AG20443 (cell line): ENCODE measurements around the gene PPP2R2B.
"Not testable (repeated sequence)": the region's sequence is repeated elsewhere in the genome, so short reads cannot be mapped to it uniquely, and the experiment has no call there.

Source experiments
- DNase-seq: peaks from one replicate; pipeline ENCODE4 v3.0.0; 2012; ENCODE audit warnings: low spot score, mixed read lengths

The PPP2R2B gene

DNA sequence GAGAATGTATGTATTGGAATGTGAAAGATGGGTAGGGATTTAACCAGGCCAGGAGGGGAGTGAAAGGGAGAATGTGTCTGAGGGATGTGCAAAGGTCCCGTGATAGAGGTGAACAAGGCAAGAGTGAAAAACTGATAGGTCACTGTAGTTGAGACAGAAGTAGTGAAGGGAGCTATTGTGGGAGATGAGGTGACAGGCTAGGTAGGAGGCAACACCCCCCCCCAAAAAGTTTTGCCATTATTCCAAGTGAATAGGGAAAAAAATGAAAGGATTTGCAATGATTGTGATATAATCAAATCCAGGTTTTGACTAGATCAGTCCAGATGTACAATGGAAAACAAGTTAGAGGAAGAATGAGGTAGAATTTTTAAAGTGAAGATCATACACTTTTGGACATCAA, 226.0 kb downstream of the PPP2R2B start:
- no peak for DNase-seq

DNA sequence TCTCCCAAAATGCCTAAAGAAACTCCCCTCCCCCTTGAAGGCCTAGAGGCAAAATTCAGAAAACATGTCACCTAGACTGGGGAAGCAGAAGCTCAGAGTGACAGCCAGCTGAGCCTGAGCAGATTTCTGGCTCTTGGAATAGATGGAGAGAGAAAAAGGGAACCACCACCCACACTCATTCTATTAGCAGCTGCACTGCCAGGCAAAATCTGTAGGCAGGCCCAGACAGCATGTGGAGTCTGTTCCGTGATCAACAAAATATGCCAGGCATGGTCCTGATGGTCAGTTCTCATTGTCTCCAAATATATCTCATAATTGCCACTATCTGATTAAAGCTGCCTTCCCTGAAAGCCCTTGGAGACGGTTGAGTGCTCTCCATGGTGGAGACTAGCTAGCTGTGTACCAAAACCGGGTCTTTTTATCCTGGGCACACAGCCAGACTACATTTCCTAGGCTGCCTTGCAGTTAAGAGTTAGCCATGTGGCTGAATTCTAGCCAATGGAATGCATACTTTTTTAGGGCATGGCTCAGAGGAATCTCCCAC, 230.8 kb downstream of the PPP2R2B start:
- DNase-seq, result no peak

DNA sequence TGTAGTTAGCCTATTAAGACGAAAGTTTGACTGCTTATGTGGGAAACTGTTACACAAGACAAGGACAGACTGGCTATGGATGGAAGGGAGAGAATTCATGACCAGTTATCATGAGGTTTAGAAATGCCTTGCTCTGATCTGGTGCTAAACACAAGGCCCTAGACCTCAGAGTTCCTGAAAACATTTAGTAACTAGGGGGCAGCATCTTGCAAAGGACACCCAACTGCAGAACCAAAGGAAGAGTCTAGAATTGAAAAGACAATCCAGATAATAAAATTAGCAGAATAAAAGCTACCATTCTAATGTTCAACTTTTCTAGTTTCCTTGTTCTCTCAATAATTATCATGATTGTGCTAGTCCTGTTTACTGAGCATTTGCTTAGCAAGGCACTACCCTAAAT, 232.1 kb downstream of the PPP2R2B start:
- no peak for DNase-seq

DNA sequence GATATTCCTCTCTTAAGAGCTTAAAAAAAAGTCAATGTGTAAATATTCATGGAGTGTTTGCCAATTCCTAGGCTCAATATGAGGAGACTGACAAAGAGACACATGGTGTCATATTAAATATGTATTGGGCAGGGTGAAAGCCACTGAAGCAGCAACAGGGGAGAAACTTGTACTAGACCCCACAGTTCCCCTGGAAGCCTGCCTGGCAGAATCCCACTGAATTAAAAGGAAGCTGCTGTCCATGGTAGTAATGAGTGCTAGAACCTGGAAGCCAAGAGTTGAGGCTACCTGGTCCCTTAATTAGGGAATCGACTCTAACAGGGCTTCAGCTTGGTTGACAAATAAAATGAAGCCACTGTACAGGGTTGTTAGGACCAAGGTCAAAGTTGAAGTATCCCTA, 233.2 kb downstream of the PPP2R2B start:
- no peak for DNase-seq

DNA sequence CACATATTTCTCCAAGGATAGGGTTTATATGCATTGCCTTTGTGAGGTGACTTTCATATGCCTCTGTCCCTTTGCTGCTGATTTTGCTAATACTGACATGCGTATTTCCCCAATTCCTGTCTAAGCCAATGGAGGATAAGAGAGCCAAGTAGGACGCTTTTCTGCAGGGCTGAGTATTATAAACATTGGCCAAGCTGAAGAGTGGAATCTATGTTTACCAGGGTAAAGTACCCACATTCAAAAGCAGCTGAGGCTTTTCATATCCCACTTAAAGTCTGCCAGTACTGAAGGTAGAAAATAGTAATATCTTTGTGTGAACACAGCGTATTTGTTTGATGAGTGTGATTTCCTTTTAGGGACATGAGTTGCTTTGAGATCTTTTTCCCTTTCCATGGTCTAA, 233.7 kb downstream of the PPP2R2B start:
- no peak for DNase-seq

DNA sequence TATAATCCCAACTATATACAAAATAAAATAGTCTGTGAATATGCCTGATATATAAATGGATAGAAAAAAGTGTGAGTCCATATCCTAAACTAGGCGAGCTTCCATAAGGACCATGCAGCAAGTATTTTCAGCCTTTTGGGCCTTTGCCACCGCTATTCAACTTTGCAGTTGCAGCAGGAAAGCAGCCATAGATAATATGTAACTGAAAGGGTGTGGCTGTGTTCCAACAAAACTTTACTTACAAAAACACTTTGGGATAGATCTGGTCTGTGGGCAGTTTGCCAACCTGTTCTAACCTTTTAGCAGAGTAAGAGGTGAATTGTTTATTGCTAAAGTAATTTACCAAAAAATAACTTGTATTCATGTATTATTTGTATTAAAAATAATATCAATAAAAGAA, 234.8 kb downstream of the PPP2R2B start:
- DNase-seq, result no peak

DNA sequence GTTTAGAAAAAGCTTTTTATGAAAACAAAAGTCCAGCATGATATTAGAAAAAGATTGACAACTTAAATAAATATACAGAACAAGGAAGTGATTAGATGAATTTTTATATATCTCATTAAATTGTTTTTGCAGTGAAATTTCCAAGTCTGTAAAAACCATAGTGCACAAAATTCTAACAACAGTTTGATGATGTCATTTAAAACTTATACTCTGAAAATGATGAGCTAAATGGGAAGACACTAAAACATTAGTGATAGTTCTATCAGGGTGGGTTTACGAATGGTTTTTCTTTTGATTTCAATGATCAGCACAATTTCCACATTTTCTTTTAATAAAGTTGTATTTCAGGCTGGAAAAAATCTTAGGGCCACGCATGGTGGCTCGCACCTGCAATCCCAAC, 236.1 kb downstream of the PPP2R2B start:
- DNase-seq, result no peak

DNA sequence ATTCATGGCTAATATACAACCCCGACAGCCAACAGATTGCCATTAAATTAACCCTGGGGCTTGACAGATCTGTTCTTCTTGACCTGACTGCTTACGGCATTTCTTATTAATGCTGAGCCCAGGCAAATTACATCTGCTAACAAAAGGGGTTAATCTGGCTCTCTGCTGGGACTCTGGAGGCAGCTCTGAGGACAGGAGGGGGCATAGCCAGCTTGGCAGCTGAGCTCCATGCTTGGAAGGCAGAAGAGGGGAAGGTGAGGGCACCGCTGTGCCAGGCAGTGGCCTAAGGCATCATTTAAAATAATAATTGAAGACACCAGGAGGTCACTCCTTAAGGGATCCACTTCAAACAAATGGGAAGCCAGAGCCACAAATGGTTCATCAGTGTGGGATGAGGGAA, 236.6 kb downstream of the PPP2R2B start:
- DNase-seq, result no peak

DNA sequence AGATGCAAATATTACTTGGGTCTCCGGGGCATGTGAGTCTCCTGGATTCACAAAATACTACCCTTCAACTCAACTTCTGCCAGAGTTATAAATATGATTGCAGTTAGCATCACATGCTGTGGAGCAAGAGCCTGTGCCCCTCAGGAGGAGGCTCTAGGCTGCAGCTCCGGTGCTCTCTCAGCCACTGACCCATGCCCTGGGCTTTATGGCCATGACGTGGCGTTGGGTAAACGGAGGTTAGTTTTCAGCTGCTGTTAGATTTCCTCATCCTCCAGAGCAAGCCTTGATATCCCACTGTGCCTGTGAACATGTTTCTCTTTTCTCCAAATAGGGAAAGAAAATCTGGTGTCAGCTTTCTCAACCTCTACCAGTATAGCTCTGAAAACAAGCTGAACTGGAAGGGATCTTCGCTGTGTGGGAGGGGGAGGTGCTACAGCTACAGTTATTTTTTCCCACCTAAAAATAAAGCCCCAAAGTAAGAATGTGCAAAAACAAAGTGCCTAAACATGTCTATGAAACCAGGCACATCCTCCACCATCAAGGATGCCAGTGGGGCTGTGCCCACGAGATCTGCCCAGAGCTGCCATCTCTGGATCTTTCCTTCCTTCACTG, 238.2 kb downstream of the PPP2R2B start:
- no peak for DNase-seq

DNA sequence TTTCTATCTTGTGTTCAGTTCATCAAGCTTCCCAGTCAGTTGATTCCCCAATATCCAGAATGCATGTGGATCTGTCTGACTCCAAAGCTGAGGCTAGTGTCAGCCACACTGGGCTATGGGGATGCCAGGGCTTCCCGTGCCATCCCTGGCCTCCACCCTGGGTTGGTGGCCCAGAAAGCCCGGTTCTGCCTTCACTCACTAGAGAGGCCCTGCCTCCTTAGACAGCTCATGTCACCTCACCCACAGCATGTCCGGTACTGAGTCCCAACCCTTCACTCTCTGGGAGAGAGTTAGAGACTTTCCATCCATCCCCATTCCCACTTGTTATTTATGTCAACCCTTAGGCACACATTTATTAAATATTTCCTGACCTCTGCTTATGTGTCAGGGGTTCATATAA, 243.1 kb downstream of the PPP2R2B start:
- DNase-seq, result no peak

DNA sequence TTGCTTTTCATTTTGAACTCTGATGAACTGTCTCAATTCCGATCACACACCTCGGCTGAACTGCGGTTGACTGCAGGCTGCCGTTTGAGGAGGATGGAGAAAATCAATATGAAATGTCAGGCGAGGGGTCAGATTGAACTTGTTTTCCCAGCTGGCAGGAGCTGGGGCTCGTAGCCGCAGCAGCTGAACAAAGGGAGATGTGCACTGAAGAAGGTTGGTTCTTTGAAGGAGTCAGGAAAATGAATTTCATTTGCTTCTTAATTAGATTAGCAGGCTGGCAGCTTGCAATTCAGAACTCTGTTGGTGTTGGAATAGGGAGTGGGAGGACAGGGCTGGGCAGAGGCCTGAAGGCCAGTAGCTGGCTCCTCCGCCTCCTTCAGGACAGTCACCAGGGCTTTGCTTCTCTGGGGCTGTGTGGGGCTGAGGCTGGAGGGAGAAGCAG, 245.2 kb downstream of the PPP2R2B start:
- no peak for DNase-seq

DNA sequence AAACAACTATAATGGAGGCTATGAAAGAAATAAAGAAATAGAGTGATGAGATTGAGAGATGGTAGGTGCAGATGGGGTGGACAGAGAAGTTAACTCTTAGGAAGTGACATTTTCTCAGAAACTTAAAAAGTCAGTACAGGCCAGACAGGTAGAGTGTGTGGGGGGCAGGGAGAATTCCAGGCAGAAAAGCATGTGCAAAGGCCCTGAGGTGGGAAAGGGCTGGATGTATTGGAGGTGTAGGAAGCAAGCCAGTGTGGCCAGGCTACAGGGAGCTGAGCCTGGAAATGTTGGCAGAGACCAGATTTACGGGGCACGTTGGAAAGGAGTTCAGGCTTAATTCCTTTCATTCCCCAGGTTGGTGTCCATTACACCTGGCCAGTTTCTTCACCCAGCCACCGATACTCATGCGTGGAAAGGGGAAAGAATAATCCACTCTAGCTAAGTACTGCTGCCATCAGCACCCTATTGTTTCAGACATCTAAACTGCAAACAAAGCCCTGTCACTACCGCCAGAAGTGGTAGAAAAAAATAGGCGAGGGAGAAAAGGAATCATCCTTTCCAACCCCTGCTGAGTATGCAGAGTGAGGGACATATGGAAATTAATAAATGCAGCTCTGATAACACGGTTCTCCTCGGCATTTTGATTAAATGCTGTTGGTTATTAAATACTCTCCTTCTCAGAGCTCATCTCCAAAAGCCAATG, 245.8 kb downstream of the PPP2R2B start:
- no peak for DNase-seq

DNA sequence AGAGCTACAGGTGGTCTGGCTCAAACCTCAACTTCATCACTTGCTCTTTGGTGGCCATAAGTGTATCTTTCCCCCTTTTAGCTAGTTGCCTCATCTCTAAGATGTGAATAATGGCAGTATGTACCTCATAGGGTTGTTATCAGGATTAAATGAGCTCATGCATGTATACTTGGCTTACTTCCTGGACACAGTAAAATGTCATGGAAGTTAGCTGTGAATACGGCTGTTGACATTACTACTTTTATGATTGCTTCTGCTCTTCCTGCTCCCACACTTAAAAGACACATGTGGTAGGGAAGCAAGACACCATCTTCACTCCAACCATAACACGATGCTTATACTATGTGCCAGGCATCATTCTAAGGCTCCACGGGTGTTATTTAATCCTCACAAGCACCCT, 248.1 kb downstream of the PPP2R2B start:
- DNase-seq, result no peak

DNA sequence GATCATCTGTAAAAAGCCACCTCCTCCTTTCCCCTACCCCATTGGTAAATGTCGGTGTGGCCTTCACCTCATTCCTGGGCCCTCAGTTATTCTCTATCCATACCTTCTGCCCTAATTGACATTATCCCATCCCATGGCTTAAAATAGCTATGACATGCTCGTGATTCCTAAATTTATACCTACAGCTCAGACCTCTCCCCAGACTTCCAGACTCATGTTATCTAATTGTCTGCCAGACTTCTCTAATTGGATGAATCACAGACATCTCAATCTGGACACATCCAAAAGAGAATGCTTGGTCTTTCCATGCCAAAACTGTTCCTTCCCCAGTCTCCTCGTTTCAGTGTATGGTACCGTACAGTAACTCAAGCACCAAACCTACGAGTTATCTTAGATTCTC, 249.6 kb downstream of the PPP2R2B start:
- DNase-seq, result no peak

DNA sequence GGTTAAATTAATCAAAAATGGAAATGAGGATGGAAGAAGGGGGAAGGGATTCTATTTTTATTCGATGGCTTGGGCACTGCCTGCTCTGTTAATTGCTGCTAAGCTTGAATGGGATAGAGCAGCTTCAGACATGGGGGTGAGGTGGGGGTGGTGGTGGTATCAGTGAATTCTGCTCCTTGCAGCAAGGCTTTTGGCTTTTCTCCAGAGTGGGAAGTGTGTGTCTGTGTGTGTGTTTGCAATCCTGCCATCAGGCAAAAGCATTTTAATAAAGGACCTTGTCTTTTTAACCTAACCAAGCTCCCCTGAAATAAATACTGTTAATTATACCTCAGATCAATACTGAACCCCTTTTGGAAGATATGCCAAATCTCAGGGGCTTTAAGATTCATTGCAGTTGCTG, 251.6 kb downstream of the PPP2R2B start:
- no peak for DNase-seq

DNA sequence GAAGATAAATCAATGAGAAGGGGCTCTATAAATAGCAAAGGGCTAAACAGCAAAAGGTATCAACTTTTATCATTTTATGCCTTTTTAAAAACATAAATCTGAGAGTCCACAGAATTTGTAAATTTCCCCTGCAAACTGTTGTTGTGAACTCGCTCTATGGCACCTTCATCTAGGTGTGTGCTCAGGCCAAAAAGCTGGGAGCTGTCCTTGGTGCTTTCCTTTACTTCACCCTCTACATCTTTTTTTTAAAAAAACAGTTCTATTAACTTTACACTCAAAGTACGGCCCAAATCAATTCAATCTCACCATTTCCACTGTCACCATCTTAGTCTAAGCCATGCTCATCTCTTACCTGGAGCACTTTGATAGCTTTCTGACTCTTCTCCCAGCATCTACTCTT, 254.4 kb downstream of the PPP2R2B start:
- DNase-seq, result no peak

DNA sequence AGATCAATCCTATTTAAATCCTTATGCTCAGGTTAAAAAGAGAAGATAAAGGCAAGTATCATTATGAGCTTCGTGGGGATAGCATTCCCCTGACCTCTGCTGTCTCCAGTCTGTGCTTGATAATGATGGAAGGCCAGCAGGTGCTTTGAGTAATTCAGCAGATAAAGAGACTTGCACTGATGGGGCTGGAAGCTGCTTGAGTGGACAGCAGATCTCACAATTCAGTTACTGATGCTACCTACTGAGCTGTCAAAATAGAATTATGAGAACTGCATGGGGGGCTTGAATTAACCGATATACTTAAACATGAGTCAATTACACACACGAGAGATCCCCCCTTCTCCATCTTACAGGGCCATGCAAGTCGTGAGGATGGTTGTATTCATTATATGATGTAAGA, 254.9 kb downstream of the PPP2R2B start:
- no peak for DNase-seq

DNA sequence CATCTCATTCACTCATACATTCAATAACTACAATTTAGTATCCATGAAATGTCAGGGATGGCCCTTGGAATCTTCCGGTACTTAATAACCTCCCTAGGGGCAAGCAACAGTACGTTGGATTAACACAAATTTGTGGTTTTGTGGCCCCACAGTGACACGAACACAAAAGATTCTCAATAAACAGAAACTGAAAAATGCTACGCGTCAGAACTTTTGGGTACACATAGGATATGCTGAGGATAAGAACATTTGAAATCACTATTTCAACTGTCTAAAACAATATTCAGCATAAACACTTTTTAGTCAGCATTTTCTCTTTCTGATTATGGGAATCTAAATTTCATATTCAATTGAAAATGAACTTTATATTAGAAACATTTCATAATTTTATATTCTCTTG, 255.5 kb downstream of the PPP2R2B start:
- no peak for DNase-seq

DNA sequence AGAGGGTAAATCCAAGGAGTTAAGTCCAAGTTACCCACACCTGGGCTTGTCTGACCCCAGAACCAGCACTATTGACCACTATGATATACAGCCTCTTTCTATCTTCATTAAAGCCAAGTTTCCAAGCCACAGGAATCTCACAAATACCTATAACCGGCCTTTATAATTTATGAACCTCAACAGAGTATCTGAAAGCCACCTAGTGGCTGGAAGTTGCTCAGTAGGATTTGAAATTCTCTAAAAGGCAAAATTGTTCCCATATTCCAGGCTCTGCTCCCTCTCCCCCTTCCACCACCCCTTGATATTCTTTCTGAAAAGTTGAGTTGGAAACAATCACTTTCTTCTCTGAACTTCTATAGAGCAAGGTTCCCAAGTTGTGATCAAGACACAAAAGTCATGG, 256.2 kb downstream of the PPP2R2B start:
- no peak for DNase-seq

DNA sequence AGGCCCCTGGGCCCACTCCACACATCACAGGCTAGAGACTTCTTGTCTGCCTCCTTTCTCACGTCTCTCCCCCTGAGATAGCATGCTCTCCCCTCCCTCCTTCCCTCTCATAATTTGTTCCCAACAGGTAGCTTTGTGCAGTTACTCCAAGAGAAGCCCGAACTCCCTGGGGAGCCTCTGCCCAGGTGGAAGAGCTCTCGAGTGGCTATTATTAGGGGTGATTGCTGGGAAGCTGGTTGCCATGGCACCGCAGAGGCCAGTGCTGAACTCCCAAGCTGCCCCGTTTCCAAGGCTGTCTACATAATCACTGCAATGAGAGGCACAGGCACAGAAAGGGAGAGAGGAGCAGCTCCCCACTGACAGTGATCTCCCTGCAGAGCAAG, 257.9 kb downstream of the PPP2R2B start:
- no peak for DNase-seq

DNA sequence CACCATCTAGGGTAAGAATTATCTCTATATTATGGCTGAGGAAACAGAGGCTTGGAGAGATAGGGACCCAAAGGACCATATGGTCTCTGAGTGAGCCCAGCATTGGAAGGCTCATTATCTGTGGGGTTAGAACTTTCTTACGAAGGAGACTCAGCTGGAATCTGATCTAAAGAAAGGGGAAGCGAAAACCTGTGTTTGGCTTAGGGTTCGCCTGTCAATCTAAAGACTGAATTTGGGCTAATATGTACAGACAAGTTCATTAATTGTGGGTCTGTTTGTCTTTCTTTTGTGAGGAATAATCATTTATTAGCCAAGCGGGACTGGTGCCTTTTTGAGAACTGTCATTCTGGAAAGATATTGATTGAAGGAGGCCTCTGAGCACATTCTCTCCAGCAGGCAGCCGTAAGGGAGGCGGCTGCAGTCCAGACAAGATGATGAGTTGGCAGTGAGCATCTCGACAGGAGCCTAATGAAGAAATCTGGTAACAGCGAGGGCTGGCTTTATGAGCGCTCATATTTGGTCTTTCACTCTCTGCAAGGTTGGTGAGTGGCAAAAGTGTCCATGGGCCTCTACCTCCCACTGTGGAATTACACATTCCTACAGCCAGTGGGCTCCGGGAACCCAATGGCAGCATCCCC, 258.4 kb downstream of the PPP2R2B start:
- DNase-seq, result no peak

DNA sequence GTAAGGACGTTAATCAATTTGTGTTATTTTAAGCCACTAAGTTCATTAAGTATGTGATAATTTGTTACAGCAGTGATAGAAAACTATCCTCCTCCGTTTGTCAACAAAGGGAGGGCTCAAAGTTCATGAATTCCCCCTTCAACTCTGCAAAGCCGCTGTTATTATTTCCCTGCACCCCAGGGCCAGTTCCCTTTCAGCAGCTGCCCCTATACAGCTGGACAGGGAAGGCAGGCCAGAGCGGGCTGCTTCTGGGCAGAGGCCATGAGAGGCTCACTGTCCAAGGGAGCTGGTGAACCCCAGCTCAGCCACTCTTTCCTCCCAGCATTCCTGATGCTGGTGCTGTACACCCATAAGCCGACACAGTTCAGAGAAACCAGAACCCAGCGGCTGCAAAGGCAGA, 260.1 kb downstream of the PPP2R2B start:
- no peak for DNase-seq

DNA sequence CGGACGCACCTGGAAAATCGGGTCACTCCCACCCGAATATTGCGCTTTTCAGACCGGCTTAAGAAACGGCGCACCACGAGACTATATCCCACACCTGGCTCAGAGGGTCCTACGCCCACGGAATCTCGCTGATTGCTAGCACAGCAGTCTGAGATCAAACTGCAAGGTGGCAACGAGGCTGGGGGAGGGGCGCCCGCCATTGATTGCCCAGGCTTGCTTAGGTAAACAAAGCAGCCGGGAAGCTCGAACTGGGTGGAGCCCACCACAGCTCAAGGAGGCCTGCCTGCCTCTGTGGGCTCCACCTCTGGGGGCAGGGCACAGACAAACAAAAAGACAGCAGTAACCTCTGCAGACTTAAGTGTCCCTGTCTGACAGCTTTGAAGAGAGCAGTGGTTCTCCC, 268.8 kb downstream of the PPP2R2B start:
- DNase-seq, result not testable (repeated sequence)
